HG02798 (cell line): ENCODE data around the gene ANTXRL.
"Not testable (repeated sequence)": the region's sequence is repeated elsewhere in the genome, so short reads cannot be mapped to it uniquely, and the experiment has no call there.

Experiments used
- ATAC-seq: cut with Tn5 transposase; IDR thresholded peaks from one replicate; pipeline ENCODE4 v1.9.1; 2021; ENCODE audit warnings: mild to moderate bottlenecking; ENCODE audit not compliant: unreplicated experiment, poor library complexity

ANTXRL gene

DNA sequence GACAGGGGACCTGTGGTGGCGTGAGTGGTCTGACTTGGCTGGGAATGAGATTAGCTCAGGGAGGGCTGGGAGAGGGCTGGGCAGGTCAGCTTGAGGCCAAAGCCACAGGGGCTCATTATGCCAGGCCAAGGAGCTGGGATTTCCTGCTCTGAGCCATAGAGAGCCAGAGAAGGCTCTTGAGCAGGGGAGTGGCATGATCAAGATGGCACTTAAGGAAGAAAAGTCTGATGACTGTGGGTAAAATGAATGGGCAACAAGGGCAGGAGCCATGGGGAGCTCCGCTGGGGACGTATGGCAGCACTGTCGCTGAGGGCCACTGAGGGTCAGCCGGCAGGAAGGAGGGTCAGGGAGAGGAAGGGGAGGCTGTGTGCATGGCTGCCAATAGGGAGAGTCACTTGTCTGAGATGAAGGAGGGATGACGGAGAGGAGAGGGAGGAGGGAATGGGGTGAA is 5.8 kb downstream of the ANTXRL start:
- ATAC-seq, result no peak

DNA sequence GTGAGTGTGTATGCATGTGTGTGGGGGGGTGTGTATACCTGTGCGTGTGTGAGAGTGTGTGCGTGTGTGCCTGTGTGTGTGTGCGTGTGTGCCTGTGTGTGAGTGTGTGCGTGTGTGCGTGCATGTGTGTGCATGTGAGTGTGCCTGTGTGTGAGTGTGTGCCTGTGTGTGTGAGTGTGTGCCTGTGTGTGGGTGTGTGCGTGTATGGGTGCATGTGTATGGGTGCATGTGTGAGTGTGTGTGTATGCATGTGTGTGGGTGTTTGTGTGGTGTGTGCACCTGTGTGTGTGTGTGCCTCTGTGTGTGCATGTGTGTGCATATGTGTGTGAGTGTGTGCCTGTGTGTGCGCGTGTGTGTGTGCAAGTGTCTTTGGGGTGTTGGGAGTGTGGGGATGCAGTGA is 6.4 kb downstream of the ANTXRL start:
- ATAC-seq, result no peak

DNA sequence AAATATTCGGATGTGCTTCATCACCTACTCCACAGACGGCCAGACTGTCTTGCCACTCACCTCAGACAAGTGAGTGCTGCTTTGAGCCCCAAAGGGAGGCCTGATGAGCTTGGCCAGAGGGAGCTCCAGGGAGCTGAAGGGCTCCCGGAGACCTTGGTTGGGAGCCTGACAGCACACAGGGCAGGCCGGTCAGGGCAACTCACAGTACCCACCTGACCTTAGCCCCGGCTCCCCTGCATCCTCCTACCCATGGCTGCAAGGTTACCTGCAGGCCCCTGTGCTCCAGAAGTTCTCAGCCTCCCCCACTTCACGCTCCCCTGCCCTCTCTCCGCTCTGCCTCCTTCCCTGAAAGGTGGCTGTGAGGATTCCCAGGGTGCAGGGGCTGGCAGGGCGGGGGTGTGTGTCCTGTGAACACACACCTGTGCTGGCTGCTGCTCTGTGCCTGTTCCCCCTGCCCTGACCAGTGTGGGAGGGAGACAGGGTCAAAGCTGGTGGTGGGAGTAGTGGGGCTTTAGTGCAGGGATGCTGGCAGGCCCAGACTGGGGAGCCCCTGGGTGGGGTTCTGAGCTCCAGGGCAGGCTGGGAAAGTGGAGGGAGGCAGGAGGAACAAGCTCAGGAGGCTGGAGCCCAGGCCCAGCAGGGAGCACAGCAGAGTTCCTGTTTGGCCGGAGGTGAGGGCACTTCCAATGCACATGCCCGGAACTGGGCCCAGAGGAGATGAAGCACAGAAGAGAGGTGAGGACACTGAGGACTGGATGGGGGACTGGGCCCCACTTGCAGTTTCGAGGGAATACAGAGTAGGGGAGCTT is 7.2 kb downstream of the ANTXRL start:
- no peak for ATAC-seq

DNA sequence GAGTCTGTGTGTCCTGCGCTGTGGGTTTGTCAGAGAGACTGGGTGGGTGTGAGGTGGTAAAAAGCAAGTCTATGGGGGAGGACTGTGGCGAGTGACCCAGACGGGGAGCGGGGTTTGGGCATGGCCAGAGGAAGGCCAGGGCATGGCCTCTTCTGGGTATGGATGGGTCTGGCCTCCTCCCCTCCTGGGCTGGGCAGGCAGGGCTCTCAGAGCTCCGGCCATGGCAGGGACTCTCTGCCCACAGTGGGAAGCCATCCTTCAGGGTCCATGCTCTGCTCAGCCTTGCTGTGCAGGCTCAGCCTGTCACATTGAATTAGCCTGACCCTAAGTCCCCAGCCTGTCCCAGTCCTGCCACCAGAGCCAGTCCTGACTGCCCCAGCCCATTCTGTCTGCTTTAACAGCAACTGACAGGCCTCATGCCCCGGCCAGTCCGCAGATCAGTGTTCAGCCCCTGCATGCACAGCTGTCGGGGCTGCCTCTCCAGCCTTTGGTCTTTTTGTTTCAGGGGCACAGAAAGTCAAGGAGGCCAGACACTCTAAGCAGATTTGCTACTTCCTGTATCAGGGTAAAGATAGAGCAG is 7.9 kb downstream of the ANTXRL start:
- ATAC-seq, result no peak

GRCh38 chr10:46295350-46296010 is 8.7 kb downstream of the ANTXRL start:
- not testable (repeated sequence) for ATAC-seq

- ATAC-seq, result not testable (repeated sequence)
These were observed 9.3 kb downstream of the ANTXRL start for GRCh38 chr10:46296086-46296485.

DNA sequence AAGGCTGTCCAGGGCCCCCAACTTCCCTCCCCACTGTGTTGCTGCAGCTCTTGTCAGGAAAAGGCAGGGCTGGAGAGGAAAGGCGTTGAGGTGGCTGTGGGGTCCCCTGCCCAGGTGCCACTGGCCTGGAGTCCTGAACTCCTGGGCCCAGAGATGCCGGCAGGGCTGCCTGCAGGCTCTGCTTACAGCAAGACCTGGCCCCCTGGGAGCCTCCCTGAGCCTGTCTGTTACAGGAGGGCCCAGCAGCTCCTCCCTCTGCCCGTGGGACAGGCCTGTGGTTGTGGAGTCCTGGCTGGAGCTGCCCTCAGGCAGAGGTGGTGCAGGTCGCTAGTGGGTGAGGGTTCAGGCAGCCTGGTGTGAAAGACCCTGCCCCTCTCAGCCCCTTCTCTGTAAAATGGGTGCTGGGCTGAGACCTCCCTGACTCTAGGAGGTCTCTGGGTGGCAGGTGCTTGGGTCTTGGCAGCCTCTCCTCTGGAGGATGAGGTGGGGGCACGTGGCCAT is 9.9 kb downstream of the ANTXRL start:
- ATAC-seq, result no peak

- ATAC-seq, result peak; percentile 32
These were observed 10.8 kb downstream of the ANTXRL start for GRCh38 chr10:46297406-46298204.

GRCh38 chr10:46298477-46299285 is 11.9 kb downstream of the ANTXRL start:
- no peak for ATAC-seq

- ATAC-seq, result no peak
These were observed 12.4 kb downstream of the ANTXRL start for GRCh38 chr10:46299286-46299535.

GRCh38 chr10:46299536-46300369 is 13.0 kb downstream of the ANTXRL start:
- ATAC-seq, result no peak

DNA sequence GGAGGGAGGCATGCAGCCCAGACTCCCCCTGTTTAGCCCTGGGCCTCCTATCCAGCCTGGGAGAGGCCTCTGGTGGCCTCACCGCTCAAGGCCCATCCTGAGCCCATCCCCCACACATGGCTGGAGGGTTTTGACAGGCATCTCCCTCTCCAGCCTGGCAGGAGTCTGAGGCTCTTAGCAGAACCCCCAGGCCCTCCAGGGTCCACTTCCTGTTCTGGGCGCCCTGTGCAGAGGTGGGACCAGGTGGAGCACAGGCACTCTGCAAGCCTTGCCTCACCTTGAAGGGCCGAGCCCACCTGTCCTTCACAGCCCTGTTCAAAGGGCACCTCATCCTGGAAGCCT is 13.5 kb downstream of the ANTXRL start:
- not testable (repeated sequence) for ATAC-seq

- no peak for ATAC-seq
These were observed 14.4 kb downstream of the ANTXRL start for GRCh38 chr10:46301056-46301645.

DNA sequence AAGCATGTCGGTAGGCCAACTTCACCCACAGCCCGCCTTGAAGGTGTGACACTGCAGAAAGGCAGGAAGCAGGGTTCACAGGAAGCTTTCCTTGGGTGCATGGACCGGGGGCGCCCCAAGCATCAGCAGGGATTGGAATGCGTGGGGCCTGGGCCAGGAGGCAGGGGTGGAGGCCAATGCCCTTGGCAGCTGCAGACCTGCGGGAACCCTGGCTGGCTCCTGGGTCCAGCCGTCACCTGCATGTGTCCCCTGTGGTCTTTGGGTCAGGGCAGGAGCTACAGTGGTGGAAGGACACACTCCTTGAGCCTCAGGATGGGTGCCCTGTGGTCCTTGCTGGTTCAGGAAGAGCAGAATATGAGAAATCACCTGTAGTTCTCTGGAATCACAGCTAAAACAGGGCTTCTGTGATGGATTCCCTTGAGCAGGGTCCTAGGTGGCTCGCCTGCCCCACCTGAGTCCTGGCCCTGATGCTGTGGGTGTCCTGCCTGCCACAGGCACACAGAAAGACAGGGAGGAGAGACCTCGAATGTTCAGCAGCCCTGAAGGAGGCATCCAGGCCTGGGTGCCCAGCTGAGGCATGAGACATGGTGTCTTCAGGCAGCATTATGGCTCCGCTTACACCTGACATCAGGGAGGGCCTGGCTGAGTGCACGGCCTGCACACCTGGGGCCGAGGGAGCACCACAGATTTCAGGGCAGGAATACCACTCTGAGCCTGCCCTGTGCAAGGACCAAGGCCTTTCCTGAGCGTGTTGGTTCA is 15.1 kb downstream of the ANTXRL start:
- no peak for ATAC-seq

GRCh38 chr10:46302765-46303352 is 16.1 kb downstream of the ANTXRL start:
- ATAC-seq, result not testable (repeated sequence)

GRCh38 chr10:46304062-46304461 is 17.3 kb downstream of the ANTXRL start:
- no peak for ATAC-seq

- not testable (repeated sequence) for ATAC-seq
These were observed 17.9 kb downstream of the ANTXRL start for GRCh38 chr10:46304671-46305070.
